Anterior cingulate cortex (tissue), 58 donors: ENCODE results near the gene HS6ST2.
"Not testable (repeated sequence)": the region's sequence is repeated elsewhere in the genome, so short reads cannot be mapped to it uniquely, and the experiment has no call there.

Experiments
- DNase-seq, 58 donors: peaks; one replicate each; lab custom pipeline; 2025; lab: John Stamatoyannopoulos, UW

The HS6ST2 gene

DNA sequence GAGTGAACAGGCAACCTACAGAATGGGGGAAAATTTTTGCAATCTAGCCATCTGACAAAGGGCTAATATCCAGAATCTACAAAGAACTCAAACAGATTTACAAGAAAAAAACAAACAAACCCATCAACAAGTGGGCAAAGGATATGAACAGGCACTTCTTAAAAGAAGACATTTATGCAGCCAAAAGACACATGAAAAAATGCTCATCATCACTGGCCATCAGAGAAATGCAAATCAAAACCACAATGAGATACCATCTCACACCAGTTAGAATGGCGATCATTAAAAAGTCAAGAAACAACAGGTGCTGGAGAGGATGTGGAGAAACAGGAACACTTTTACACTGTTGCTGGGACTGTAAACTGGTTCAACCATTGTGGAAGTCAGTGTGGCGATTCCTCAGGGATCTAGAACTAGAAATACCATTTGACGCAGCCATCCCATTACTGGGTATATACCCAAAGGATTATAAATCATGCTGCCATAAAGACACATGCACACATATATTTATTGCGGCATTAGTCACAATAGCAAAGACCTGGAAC, 13.3 kb downstream of the HS6ST2 start:
- DNase-seq = not testable (repeated sequence)

DNA sequence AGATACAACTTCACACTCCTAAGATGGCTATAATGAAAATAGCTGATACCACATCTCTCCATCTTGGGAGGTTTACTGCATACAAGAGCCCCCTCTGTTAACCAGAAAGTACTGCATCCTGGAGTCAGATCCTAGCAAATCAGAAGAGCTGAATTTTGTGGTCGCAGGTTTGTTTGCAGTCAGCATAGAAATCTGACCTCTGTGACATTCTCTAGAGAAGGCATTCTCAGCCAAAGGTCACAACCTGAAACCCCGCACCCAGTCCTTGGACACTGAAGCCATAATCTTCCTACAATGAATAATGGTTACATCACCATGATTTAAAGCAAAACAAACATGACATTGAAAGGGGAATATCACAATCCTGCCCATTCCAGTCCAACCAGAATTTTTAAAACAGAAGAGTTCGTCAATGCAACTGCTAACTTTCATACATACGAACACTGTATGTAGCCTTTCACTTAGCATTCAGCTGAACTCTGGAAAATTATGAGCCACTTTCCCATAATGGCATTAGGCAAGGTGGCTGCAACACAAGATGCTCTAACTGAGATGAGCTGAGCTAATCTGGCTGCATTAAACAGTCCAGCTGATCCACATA, 17.6 kb downstream of the HS6ST2 start:
- DNase-seq = no peak

DNA sequence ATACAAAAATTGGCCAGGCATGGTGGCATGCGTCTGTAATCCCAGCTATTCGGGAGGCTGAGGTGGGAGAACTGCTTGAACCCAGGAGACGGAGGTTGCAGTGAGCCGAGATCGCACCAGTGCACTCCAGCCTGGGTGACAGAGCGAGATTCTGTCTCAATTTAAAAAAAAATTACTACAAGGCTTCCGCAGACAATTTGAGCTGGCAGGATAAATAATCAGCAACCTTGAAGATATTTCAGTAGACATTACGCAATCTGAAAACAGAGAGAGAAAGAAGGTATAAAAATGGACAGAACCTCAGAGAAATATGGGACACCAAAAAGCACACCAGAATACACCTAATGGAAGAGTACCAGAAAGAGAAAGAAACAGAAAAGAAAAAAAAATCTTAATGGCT, 25.3 kb downstream of the HS6ST2 start:
- DNase-seq = no peak

DNA sequence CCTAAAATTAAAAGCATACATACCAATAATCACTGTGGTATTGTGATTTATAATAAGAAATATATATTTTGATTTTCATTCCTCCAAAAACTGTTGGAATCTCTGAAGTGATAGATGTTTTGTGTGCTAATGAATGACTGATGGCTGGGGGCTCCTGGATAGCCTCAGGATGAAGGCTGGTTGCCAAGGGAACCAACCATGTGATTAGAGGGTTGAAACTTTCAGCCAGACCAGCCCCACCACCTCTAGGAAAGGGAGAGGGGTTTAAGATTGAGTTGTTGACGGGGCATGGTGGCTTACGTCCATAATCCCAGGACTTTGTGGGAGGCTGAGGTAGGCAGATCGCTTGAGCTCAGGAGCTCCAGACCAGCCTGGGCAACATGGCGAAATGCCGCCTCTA, 34.0 kb downstream of the HS6ST2 start:
- DNase-seq = no peak

DNA sequence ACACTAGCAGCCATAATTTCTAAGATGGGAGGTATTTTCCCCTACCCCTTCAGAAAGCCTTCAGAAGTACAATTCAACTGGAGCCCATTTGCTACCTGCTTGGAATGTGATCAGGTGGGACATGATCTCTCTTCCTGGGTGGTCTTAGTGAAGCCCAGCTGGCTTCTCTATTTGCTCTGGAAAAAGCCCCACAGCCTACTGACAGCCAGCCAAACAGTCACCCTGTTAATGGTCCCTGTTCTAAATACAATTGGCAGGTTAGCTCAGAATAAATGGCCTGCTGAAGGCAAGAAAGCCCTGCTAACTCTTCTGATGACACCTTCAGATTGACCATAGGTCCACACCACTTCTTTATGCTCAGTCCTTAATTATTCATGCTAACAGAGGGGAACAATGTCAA, 39.9 kb downstream of the HS6ST2 start:
- DNase-seq = no peak

DNA sequence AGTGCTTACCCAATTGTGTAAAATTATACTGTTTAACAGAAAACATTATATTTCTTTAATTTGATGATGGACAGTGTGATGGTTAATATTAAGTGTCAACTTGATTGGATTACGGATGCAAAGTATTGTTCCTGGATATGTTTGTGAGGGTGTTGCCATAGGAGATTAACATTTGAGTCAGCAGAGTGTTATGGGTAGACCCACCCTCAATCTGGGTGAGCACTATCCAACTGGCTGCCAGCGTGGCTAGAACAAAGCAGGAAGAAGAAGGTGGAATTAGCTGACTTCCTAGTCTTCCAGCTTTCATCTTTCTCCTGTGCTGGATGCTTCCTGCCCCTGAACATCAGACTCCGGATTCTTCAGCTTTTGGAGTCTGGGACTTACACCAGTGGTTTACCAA, 42.1 kb downstream of the HS6ST2 start:
- no peak for DNase-seq

DNA sequence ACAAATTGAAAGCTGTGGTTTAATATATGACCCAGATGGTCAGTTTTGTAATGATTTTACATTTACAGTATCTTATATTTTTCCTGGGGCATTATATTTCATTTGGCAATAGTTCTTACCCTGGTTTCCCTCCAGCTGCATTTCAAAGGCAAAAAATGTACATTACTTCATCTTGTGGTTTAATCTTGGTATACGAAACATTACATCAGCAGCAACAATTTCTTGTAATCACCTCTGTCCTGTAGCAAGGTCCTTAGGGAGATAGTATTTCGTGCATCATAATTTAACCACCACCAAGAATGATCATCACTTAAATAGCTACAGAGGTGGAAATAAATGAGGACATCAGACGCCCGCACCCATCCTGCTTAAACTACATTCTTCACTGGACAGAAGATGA, 48.8 kb downstream of the HS6ST2 start:
- DNase-seq = no peak

DNA sequence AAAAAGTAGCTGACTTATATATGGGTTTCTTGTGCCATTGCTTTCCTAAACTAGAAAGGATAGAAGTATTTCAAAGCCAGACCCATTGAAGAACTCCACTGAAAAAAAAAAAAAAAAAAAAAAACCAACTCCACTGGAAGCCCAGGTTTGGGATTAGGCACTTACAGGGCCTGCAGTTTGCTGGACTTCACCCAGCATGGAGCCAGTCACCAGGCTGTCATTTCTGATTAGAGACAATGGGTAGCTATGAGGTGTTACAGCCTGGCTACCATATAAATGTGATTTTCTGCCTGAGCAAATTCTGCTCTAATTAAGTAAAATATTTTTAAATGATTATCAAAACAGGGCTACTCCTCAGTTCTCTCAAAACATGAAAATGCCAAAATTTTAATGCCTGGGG, 49.5 kb downstream of the HS6ST2 start:
- no peak for DNase-seq

DNA sequence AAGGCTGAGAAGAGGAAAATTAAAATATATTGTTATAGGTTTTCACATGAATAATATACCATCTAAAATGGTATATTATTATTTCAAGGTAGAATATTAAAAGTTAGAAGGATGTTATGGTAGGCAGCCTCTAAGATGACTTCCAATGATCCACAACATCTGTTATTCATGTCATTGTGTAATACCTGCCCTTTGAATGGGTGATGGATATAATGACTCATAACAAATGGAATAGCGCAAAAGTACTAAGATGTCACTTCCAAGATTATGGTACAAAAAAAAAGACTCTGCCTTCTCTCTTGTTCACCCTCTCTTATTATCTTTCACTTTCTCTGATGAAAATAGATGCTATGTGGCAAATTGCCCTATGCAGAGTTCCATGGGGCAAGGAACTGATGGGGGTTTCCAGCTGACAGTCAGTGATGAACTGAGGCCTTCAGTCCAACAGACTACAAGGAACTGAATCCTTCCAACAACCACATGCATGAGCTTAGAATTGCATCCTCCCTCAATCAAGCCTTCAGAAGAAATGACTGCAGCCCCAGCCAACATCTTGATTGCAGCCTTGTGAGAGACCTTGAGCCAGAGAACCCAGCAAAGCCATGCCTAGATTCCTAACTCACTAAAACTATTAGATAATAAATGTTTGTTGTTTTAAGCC, 57.7 kb downstream of the HS6ST2 start:
- no peak for DNase-seq

DNA sequence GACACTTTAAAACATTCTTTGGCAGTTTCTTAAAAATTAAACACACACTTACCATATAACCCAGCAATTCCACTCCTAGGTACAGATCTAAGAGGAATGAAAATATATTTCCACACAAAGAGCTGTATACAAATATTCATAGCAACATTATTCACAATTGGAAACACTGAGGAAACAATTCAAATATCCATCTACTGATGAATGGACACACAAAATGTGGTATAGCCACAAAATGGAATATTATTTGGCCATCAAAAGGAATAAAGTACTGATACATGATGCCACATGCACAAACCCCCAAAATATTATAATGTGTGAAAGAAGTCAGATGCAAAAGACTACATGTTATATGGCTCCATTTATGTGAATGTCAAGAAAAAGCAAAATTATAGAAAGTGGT, 70.9 kb downstream of the HS6ST2 start:
- DNase-seq = no peak

DNA sequence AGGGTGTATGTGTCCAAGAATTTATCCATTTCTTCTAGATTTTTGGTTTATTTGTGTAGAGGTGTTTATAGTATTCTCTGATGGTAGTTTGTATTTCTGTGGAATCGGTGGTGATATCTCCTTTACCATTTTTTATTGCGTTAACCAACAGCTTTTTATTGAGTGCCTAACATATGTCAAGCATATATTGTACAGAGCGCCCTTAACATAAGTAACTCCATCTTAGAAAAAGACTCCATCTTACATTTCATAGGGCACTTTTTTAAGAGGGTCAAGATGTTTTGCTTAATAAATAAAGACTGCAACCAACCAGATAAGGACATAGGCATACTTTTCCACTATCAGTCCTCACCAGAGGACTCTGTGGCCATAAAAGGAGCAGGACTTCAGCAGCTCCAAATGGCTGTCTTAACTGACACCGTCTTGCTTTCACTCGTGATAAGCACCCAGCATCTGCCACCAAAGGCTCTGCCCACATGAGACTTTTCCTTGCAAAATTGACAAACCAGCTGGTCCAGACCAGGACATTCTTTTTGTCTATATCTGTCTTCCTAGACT, 75.0 kb downstream of the HS6ST2 start:
- no peak for DNase-seq

DNA sequence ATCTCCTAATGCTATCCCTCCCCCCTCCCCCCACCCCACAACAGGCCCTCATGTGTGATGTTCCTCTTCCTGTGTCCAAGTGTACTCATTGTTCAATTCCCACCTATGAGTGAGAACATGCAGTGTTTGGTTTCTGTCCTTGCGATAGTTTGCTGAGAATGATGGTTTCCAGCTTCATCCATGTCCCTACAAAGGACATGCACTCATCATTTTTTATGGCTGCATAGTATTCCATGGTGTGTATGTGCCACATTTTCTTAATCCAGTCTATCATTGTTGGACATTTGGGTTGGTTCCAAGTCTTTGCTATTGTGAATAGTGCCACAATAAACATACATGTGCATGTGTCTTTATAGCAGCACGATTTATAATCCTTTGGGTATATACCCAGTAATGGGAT, 77.7 kb downstream of the HS6ST2 start:
- DNase-seq = not testable (repeated sequence)

DNA sequence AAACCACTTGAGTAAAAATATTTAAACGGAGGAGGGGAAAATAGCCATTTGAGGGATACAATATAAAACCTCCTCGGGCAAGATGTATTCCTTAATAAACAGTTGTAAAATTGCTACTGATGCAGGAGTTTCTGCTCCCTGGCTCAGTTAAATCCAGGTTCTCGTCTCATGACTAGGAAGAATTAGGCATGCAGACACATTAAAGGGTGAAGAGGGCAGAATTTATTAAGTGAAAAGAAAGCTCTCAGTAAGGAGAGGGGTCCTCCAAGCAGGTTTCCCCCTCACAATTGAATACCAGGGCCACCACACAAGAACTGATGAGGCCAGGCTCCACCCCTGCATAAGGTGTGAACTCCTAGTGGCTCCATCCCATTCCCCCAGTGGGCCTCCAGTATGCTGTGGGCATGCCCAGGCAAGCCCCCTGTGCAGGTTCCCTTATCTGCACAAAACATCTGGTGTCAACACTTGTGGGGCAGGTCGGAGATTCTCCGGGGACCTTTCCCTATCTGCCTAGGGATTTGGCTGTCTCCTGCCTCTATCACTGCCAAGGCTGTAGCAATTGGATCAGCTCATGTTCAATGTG, 80.4 kb downstream of the HS6ST2 start:
- no peak for DNase-seq

DNA sequence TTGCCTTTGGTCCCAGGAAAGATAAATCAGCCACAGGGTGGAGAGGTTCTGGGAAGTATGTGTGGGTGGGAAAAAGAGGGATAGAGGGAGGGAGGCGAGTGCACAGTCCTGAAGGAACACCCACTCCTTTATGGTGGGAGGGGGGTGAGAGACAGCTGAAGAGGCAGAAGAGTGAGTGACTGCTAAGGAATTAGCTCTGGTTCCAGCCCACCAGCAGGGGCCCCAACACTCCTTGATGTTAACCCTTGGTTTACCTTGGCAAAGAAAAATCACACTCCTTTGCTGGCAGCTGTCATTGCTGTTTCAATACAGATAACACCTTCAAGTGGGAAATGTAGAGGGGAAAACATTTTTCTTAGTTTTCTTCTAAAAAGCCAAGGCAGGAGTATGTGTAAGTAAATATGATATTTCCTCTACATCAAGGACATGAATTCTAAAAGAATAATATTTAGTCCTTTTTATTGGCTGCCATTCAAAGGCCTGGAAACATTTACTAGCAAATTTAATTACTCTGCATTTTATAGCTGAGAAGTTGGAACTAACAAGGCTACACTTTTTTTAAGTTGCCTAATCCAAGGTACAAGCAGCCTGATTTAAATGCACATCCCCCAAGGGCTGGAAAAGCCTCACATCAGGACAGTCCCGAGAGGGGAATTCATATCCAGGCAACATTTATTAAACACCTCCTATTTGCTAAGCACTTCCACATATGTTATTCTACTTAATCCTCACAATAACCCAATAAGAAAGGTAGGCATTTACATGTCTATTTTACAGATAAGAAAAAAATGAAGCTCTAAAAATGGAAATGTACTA, 81.7 kb downstream of the HS6ST2 start:
- no peak for DNase-seq

DNA sequence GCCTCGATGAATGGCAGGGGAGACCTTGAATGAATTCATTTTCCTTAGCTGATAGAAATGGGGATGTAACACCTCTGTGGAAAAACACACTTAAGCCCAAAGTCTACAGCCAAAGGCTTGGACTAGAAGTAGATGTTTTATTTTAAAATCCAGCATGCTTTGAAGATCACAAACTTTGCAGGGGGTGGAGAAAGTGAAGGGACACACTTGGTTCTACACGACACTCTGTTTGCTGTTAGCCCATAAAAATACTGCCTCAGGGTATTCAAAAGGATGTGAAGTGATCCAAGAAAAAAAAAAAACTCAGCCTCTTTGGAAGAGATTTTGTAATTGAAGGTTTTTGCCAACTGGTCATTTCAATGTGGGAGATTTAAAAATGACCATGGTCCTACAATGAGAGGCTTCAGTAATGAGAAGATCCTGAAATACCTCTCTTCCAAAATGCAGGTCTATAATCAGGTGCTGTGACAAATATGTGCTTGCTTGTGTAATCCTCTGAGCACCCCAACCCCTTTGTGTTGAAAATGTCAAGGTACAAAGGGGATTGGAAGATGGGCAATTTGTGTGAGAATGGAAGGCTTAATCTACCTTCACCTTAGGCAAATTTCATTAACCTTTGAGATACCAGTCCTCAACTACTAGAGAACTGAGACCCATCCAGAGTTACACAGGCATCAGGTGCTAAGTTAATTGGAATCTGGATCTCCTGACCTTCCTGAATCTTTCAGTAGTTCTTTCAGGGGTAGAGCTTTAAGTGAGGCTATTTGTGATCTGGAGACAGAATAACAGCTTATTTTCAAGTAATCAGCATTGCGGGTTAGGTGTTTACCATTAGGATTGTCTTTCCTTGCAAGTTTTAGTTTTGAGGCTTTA, 82.5 kb downstream of the HS6ST2 start:
- DNase-seq = no peak

DNA sequence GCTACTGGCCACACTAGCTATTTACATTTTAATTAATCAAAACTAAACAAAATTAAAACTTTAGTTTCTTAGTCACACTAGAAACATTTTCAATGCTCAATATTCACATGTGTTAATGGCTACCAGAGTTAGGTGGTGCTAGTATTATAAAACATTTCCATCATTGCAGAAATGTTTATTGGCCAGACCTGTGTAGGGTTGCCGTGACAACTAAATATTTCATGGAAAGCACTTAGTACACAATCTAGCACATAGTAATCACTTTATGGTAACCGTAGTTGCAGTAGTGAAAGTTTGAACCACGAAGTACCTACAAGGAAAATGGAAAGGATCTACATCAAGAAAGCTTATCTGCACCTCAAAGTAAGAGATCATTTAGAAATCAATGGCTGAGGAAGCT, 95.9 kb downstream of the HS6ST2 start:
- no peak for DNase-seq

DNA sequence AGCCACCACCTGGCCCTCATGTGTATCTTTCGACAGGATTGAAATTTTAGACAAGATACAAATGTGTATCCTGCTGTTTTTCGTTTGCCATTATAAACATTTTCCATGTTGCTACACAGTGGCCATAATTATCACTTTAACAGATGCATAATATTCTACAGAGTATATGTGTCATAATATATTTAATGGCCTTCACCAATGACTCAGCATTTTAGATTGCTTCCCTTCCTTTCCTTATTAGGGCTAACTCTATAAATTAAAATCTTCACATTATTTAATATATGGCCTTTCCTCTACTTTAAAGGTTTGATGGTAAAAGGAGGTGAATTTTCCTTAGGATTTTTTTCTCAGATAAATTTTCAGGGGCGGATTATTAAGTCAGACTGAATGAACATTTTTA, 97.4 kb downstream of the HS6ST2 start:
- DNase-seq = no peak

DNA sequence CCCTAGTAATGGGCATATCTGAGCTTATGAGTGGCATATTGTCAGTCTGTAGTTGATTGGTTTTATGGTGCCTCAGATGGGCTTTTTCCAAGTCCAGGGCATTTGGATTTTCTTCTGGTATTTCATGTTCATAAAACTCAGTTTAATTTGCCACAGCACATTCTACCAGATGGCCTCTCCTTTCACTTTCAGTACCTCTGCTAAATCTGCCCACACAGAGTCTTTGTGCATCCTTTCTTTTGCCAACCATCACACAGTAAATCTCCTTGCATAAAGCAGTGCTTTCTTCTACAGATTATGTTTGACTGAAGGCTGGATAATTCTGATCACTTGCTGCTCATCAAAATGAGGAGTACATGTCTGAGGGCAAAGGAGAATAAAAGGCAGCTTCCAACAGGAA, 98.2 kb downstream of the HS6ST2 start:
- DNase-seq = no peak

DNA sequence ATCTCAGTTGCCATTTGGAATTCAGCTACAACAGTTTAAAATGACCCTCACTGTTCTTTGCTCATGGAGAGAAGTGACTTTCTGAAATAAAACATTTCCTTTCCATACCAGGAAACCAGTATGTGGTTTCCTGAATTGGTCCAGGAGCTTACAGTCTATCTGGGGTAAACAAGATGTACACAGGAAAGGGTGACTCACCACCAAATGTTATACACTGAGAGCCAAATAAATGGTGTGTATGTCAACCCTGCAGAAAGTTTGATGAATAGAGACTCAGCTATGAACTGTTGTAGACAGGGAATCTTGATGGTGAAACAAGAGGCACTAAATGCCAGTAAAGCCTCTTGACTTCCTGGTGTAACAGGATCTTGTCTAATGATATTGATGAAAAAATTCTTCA, 100.4 kb downstream of the HS6ST2 start:
- DNase-seq = no peak

DNA sequence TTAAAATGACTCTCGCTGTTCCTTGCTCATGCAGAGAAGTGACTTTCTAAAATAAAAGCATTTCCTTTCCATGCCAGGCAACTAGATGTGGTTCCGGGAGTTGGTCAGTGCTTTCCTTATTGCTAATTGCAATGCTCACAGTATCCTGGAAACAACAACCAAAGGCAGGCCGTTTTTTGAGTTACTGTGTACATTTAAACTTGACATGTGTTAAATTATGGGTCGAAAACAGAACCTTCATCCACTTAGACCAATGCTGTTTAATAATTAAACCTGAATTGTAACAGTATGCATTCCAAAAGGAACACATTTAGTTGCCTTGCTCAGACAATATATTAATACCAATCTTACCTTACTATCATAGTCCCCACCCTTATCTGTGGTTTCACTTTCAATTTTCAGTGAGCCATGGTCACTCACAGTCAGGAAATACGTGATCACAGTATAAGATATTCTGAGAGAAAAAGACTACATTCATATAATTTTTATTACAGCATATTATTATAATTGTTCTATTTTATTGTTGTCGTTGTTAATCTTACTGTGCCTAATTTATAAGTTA, 102.6 kb downstream of the HS6ST2 start:
- DNase-seq = no peak
